Caco-2 (cell line): ENCODE results near the gene AURKA. TPM values are rescaled to one million over a fixed set of nuclear protein-coding genes. Genes with fewer than 3 reads are reported as not detected.

Source experiments
- BruUV-seq: library from RNA; stranded (reverse); fragments of 400-500 nt; replicated peaks from 2 replicates; lab custom pipeline; 2021; lab: Mats Ljungman, UMichigan
- CTCF ChIA-PET: fragments of 300-600 bp; sonication (Branson Sonifier 250); formaldehyde crosslinking; loops from one replicate; lab custom pipeline; 2022; ENCODE audit warnings: antibody characterized with exemption; lab: Charles Lee
- POLR2A ChIA-PET: fragments of 300-600 bp; sonication (Branson Sonifier 250); formaldehyde crosslinking; loops from one replicate; lab custom pipeline; 2022; ENCODE audit warnings: antibody characterized with exemption; lab: Charles Lee
- DNase-seq, 2 experiments: peaks; one replicate each; pipeline versions ENCODE4 v3.0.0 to v3.0.0-alpha.2; 2020 to 2022
- H3K27me3 ChIP-seq: replicated peaks from 2 replicates; pipeline ENCODE4 v1.6.0; 2011; ENCODE audit warnings: low read length; ENCODE audit not compliant: control insufficient read depth, insufficient read depth
- H3K36me3 ChIP-seq: 2 replicates; pipeline ENCODE4 v1.5.1; 2011; ENCODE audit warnings: low read length; ENCODE audit not compliant: control insufficient read depth, insufficient read depth
- H3K4me1 ChIP-seq: fragments of 250-450 bp; sonication (Bioruptor Pico); 2 replicates; pipeline ENCODE4 v1.5.1; 2020; ENCODE audit warnings: mild to moderate bottlenecking
- H3K4me3 ChIP-seq: 2 replicates; pipeline ENCODE4 v1.5.1; 2011; ENCODE audit warnings: low read depth, mild to moderate bottlenecking, control low read depth, low read length
- H3K9me3 ChIP-seq: fragments of 250-450 bp; sonication (Bioruptor Pico); 2 replicates; pipeline ENCODE4 v1.5.1; 2020; ENCODE audit warnings: mild to moderate bottlenecking, moderate library complexity
- H3K27ac Mint-ChIP-seq: one replicate; pipeline ENCODE4 v1.8.0; 2022; ENCODE audit warnings: mixed read lengths; ENCODE audit not compliant: unreplicated experiment
- H3K27me3 Mint-ChIP-seq: one replicate; pipeline ENCODE4 v1.8.0; 2022; ENCODE audit warnings: mixed read lengths; ENCODE audit not compliant: insufficient read depth, unreplicated experiment
- H3K36me3 Mint-ChIP-seq: one replicate; pipeline ENCODE4 v1.8.0; 2022; ENCODE audit warnings: mild to moderate bottlenecking, mixed read lengths; ENCODE audit not compliant: insufficient read depth, unreplicated experiment
- H3K4me1 Mint-ChIP-seq: one replicate; pipeline ENCODE4 v1.8.0; 2022; ENCODE audit warnings: low read depth, mixed read lengths; ENCODE audit not compliant: unreplicated experiment
- H3K4me3 Mint-ChIP-seq: one replicate; pipeline ENCODE4 v1.8.0; 2022; ENCODE audit warnings: mild to moderate bottlenecking, moderate library complexity, mixed read lengths; ENCODE audit not compliant: unreplicated experiment
- H3K9me3 Mint-ChIP-seq: one replicate; pipeline ENCODE4 v1.8.0; 2022; ENCODE audit warnings: mixed read lengths; ENCODE audit not compliant: unreplicated experiment
- intact Hi-C: fragments of 100-400 bp; cut with micrococcal nuclease; formaldehyde crosslinking; loops from one replicate; pipeline ENCODE4 v1.10.0; 2022; ENCODE audit not compliant: unreplicated experiment
- total RNA-seq: library from RNA; stranded (reverse); gene quantifications from 2 replicates; pipeline ENCODE4 v1.2.3, GENCODE V29; 2022
- TF ChIP-seq, protein P1 (sequence below), 2 experiments: fragments of 200-600 bp in 1 of 2; IDR thresholded peaks; 1 replicate in 1 of 2; 2 replicates in 1 of 2; pipeline versions ENCODE4 v1.5.1 to v1.8.0; 2011 to 2022; ENCODE audit warnings: antibody characterized with exemption in 1 of 2, control low read depth in 1 of 2, inconsistent platforms in 1 of 2, low read depth in 1 of 2, low read length in 1 of 2, mild to moderate bottlenecking in 1 of 2, moderate library complexity in 1 of 2; ENCODE audit not compliant: insufficient read depth in 1 of 2, severe bottlenecking in 1 of 2, unreplicated experiment in 1 of 2

AURKA gene
- total RNA-seq, 1 experiment from 2014 or later, result 233 TPM

DNA sequence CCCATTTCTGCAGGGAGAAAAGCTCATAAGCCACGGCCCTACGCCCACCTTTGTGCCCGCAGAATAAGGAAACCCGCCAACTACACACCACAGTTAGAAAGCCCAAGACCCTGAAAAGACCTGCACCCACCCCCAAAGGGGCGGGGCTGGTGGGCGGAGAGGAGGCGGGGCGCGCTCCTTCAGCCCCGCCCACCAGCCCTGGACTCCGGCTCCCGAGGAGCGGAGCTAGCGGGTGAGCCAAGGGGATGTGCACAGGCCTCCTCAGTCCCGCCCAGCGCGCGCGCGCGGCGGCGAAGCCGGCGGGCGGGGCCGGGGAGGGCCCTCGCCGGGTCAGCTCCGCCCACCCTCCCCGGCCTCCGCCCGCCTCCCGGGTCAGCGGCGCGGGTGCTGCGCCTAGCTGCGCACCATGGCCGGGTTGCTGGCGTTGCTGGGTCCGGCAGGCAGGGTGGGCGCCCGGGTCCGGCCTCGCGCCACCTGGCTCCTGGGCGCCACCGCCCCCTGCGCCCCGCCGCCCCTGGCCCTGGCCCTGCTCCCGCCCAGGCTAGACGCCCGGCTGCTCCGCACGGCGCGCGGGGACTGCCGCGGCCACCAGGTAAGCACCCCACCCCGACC is 33.3 kb downstream of the AURKA start, which contains the start of gene FAM210B:
Gene FAM210B, plus strand, starts transcription at position 375 of the 612 bp plus-strand sequence. Its CDS starts 32 bp downstream, at position 407.
- H3K4me1 ChIP-seq, result no peaks in the 10 kb centered on the region
- no peaks in the 10 kb centered on the region for H3K36me3 ChIP-seq
- TF ChIP-seq, protein P1, sequence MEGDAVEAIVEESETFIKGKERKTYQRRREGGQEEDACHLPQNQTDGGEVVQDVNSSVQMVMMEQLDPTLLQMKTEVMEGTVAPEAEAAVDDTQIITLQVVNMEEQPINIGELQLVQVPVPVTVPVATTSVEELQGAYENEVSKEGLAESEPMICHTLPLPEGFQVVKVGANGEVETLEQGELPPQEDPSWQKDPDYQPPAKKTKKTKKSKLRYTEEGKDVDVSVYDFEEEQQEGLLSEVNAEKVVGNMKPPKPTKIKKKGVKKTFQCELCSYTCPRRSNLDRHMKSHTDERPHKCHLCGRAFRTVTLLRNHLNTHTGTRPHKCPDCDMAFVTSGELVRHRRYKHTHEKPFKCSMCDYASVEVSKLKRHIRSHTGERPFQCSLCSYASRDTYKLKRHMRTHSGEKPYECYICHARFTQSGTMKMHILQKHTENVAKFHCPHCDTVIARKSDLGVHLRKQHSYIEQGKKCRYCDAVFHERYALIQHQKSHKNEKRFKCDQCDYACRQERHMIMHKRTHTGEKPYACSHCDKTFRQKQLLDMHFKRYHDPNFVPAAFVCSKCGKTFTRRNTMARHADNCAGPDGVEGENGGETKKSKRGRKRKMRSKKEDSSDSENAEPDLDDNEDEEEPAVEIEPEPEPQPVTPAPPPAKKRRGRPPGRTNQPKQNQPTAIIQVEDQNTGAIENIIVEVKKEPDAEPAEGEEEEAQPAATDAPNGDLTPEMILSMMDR (IDR thresholded peaks at IDR 0.05; ENCODE audit: insufficient read depth in 1 of 2, low read depth in 1 of 2, low read length in 1 of 2, severe bottlenecking in 1 of 2, unreplicated experiment in 1 of 2), result no peak
- H3K9me3 Mint-ChIP-seq, result no peaks in the 10 kb centered on the region
- peak within 1 kb of the TSS; percentile 11 for H3K27ac Mint-ChIP-seq
- no peaks in the 10 kb centered on the region for H3K27me3 ChIP-seq
- ChIA-PET CTCF (interaction anchor here (0.6 to 1.6 kb wide), 7 partner anchors 16 to 1689 kb away, joined by 3 to 6 read pairs (median 4); partner anchors contain the start of genes AURKA and CSTF1), POLR2A (interaction anchor here (0.5 to 2.2 kb wide), 5 partner anchors 11 to 220 kb away, joined by 3 to 55 read pairs (median 6); partner anchors contain the start of genes AURKA and CSTF1)
- no peaks in the 10 kb centered on the region for H3K4me1 Mint-ChIP-seq
- H3K4me3 Mint-ChIP-seq, result peak within 1 kb of the TSS; percentile 87
- no peaks in the 10 kb centered on the region for H3K9me3 ChIP-seq
- H3K36me3 Mint-ChIP-seq, result no peaks in the 10 kb centered on the region
- no TSS peak for BruUV-seq
- peak; percentile 96 to 97 for DNase-seq
- H3K4me3 ChIP-seq, result peak within 1 kb of the TSS; percentile 86
- H3K27me3 Mint-ChIP-seq, result peaks cover 3% of the 10 kb centered on the region
- intact Hi-C loops, result loop anchor here (1.0 to 5.0 kb wide), 5 partner anchors 10 to 156 kb away; partner anchors contain the start of genes AURKA, CSTF1 and MC3R

GRCh38 chr20:56358070-56358469 is 33.9 kb downstream of the AURKA start:
- no TSS peak for BruUV-seq
- Mint-ChIP-seq H3K36me3 (no peaks in the 10 kb centered on the region), H3K4me3 (peak overlapping the region; percentile 87), H3K4me1 (no peaks in the 10 kb centered on the region), H3K27me3 (peaks cover 3% of the 10 kb centered on the region), H3K9me3 (no peaks in the 10 kb centered on the region), H3K27ac (no peak overlapping the region)
- intact Hi-C loops, result loop anchor here (1.0 to 5.0 kb wide), 5 partner anchors 10 to 156 kb away; partner anchors contain the start of genes AURKA, CSTF1 and MC3R
- no peak for DNase-seq
- H3K4me3 ChIP-seq, result no peak overlapping the region; the same call in 1 of the 2 replicates
- CTCF ChIA-PET, result interaction anchor here (0.9 to 1.6 kb wide), 2 partner anchors 34 to 118 kb away, joined by 3 to 5 read pairs; partner anchors contain the start of genes AURKA and CSTF1
- POLR2A ChIA-PET, result interaction anchor here (1.5 to 2.2 kb wide), 2 partner anchors 10 to 34 kb away, joined by 10 to 55 read pairs; partner anchors contain the start of genes AURKA and CSTF1
- H3K27me3 ChIP-seq, result no peaks in the 10 kb centered on the region
- TF ChIP-seq, protein P1 (IDR thresholded peaks at IDR 0.05; ENCODE audit: insufficient read depth in 1 of 2, low read depth in 1 of 2, low read length in 1 of 2, severe bottlenecking in 1 of 2, unreplicated experiment in 1 of 2), result no peak
- no peaks in the 10 kb centered on the region for H3K36me3 ChIP-seq
- no peaks in the 10 kb centered on the region for H3K4me1 ChIP-seq
- H3K9me3 ChIP-seq, result no peaks in the 10 kb centered on the region

GRCh38 chr20:56353356-56353755 is 38.7 kb downstream of the AURKA start:
- Mint-ChIP-seq H3K27ac (no peak overlapping the region), H3K9me3 (no peaks in the 10 kb centered on the region), H3K36me3 (no peaks in the 10 kb centered on the region), H3K4me1 (peaks cover 4% of the 10 kb centered on the region), H3K27me3 (peaks cover 3% of the 10 kb centered on the region), H3K4me3 (no peak overlapping the region)
- POLR2A ChIA-PET, result no interaction called here
- no peaks in the 10 kb centered on the region for H3K36me3 ChIP-seq
- intact Hi-C loops, result no loop called here
- DNase-seq, result no peak
- no peaks in the 10 kb centered on the region for H3K9me3 ChIP-seq
- CTCF ChIA-PET, result no interaction called here
- no TSS peak for BruUV-seq
- H3K4me1 ChIP-seq, result peaks cover 6% of the 10 kb centered on the region
- no peaks in the 10 kb centered on the region for H3K27me3 ChIP-seq
- no peak overlapping the region for H3K4me3 ChIP-seq
- TF ChIP-seq, protein P1 (IDR thresholded peaks at IDR 0.05; ENCODE audit: insufficient read depth in 1 of 2, low read depth in 1 of 2, low read length in 1 of 2, severe bottlenecking in 1 of 2, unreplicated experiment in 1 of 2), result no peak
